H9 (cell line): ENCODE data around the gene BLVRB. TPM values are rescaled to one million over a fixed set of nuclear protein-coding genes. Genes with fewer than 3 reads are reported as not detected.

Experiments
- DNase-seq: peaks from one replicate; pipeline ENCODE4 v3.0.0-alpha.2; 2017
- H2AFZ ChIP-seq: one replicate; pipeline ENCODE4 v1.6.1; 2013; ENCODE audit warnings: mild to moderate bottlenecking, low read length, control low read depth, moderate library complexity
- H2AK5ac ChIP-seq: 2 replicates; pipeline ENCODE4 v1.6.1; 2013; ENCODE audit warnings: low read length, control low read depth, mixed read lengths; ENCODE audit not compliant: insufficient read length
- H2BK120ac ChIP-seq: one replicate; pipeline ENCODE4 v1.6.1; 2013; ENCODE audit warnings: low read depth, mild to moderate bottlenecking, low read length, control low read depth, inconsistent platforms; ENCODE audit not compliant: poor library complexity, severe bottlenecking
- H2BK12ac ChIP-seq: 2 replicates; pipeline ENCODE4 v1.6.1; 2013; ENCODE audit warnings: low read length, control low read depth, mixed read lengths, low read depth; ENCODE audit not compliant: insufficient read length
- H2BK15ac ChIP-seq: 2 replicates; pipeline ENCODE4 v1.6.1; 2013; ENCODE audit warnings: low read depth, low read length, control low read depth
- H2BK20ac ChIP-seq: one replicate; pipeline ENCODE4 v1.6.1; 2013; ENCODE audit warnings: low read depth, mild to moderate bottlenecking, low read length, control low read depth, inconsistent platforms; ENCODE audit not compliant: poor library complexity, severe bottlenecking
- H2BK5ac ChIP-seq: 2 replicates; pipeline ENCODE4 v1.6.1; 2013; ENCODE audit warnings: low read length, control low read depth, mixed read lengths; ENCODE audit not compliant: insufficient read length
- H3K14ac ChIP-seq: 2 replicates; pipeline ENCODE4 v1.6.1; 2013; ENCODE audit warnings: low read length, control low read depth; ENCODE audit not compliant: insufficient read depth
- H3K18ac ChIP-seq: 2 replicates; pipeline ENCODE4 v1.6.1; 2013; ENCODE audit warnings: low read depth, mild to moderate bottlenecking, mixed read lengths, low read length, control low read depth; ENCODE audit not compliant: insufficient read length
- H3K23ac ChIP-seq: 2 replicates; pipeline ENCODE4 v1.6.1; 2013; ENCODE audit warnings: low read length, control low read depth, mixed read lengths, low read depth; ENCODE audit not compliant: insufficient read length
- H3K23me2 ChIP-seq: 2 replicates; pipeline ENCODE4 v1.6.1; 2013; ENCODE audit warnings: low read depth, mild to moderate bottlenecking, mixed read lengths, low read length, control low read depth; ENCODE audit not compliant: insufficient read length, poor library complexity, severe bottlenecking
- H3K27ac ChIP-seq: 2 replicates; pipeline ENCODE4 v1.5.1; 2013; ENCODE audit warnings: low read length, control low read depth, mixed read lengths, low read depth; ENCODE audit not compliant: insufficient read length
- H3K27me3 ChIP-seq: 2 replicates; pipeline ENCODE4 v1.6.1; 2013; ENCODE audit warnings: low read length, control low read depth, inconsistent platforms; ENCODE audit not compliant: insufficient read depth
- H3K4ac ChIP-seq: 2 replicates; pipeline ENCODE4 v1.6.1; 2013; ENCODE audit warnings: low read depth, mild to moderate bottlenecking, control low read depth, inconsistent platforms, low read length, moderate library complexity
- H3K4me1 ChIP-seq: 2 replicates; pipeline ENCODE4 v1.6.1; 2013; ENCODE audit warnings: low read length, control low read depth, inconsistent platforms; ENCODE audit not compliant: insufficient read depth
- H3K4me2 ChIP-seq: 2 replicates; pipeline ENCODE4 v1.6.1; 2013; ENCODE audit warnings: low read length, control low read depth, mixed read lengths; ENCODE audit not compliant: insufficient read length, insufficient read depth
- H3K56ac ChIP-seq: 2 replicates; pipeline ENCODE4 v1.6.1; 2013; ENCODE audit warnings: low read depth, mild to moderate bottlenecking, mixed read lengths, low read length, control low read depth; ENCODE audit not compliant: insufficient read length
- H3K79me1 ChIP-seq: 2 replicates; pipeline ENCODE4 v1.6.1; 2013; ENCODE audit warnings: low read depth, mild to moderate bottlenecking, moderate library complexity, low read length, control low read depth, inconsistent platforms; ENCODE audit not compliant: insufficient read depth, poor library complexity, severe bottlenecking
- H3K79me2 ChIP-seq: 2 replicates; pipeline ENCODE4 v1.6.1; 2013; ENCODE audit warnings: low read length, control low read depth, inconsistent platforms; ENCODE audit not compliant: insufficient read depth
- H3K9ac ChIP-seq: 2 replicates; pipeline ENCODE4 v1.6.1; 2013; ENCODE audit warnings: low read length, control low read depth, mixed read lengths; ENCODE audit not compliant: insufficient read length; ENCODE audit errors: extremely low read depth
- H3K9me3 ChIP-seq: one replicate; pipeline ENCODE4 v1.6.1; 2013; ENCODE audit warnings: low read depth, low read length, inconsistent platforms; ENCODE audit not compliant: control insufficient read depth
- H3T11ph ChIP-seq: one replicate; pipeline ENCODE4 v1.6.1; 2013; ENCODE audit warnings: mild to moderate bottlenecking, low read length, control low read depth, inconsistent platforms
- H4K20me1 ChIP-seq: one replicate; pipeline ENCODE4 v1.6.1; 2013; ENCODE audit not compliant: control insufficient read depth, insufficient read length, insufficient read depth
- H4K5ac ChIP-seq: 2 replicates; pipeline ENCODE4 v1.6.1; 2013; ENCODE audit warnings: low read depth, mild to moderate bottlenecking, mixed read lengths, low read length, control low read depth; ENCODE audit not compliant: insufficient read length
- H4K8ac ChIP-seq: replicated peaks from 2 replicates; pipeline ENCODE4 v1.6.1; 2013; ENCODE audit warnings: low read length, control low read depth, mixed read lengths, low read depth; ENCODE audit not compliant: insufficient read length
- H4K91ac ChIP-seq: 2 replicates; pipeline ENCODE4 v1.6.1; 2013; ENCODE audit warnings: low read depth, mild to moderate bottlenecking, moderate library complexity, mixed read lengths, low read length, control low read depth; ENCODE audit not compliant: insufficient read length
- H3K27ac Mint-ChIP-seq, 3 experiments: 2 replicates in 2 of 3; 3 replicates in 1 of 3; pipeline ENCODE4 v1.8.0; 2020 to 2021; ENCODE audit warnings: mixed read lengths in 3 of 3, mild to moderate bottlenecking in 1 of 3, moderate library complexity in 1 of 3
- H3K27me3 Mint-ChIP-seq: 2 replicates; pipeline ENCODE4 v1.8.0; 2021; ENCODE audit warnings: low read depth, mild to moderate bottlenecking, moderate library complexity, mixed read lengths
- H3K36me3 Mint-ChIP-seq, 3 experiments: 2 replicates in 2 of 3; 3 replicates in 1 of 3; pipeline ENCODE4 v1.8.0; 2020 to 2021; ENCODE audit warnings: low read depth in 3 of 3, mixed read lengths in 3 of 3; ENCODE audit not compliant: insufficient read depth in 1 of 3
- H3K4me1 Mint-ChIP-seq, 2 experiments: 2 replicates each; pipeline ENCODE4 v1.8.0; 2020; ENCODE audit warnings: mixed read lengths in 2 of 2
- H3K4me3 Mint-ChIP-seq, 2 experiments: 2 replicates in 1 of 2; 3 replicates in 1 of 2; pipeline ENCODE4 v1.8.0; 2020 to 2021; ENCODE audit warnings: mild to moderate bottlenecking in 2 of 2, mixed read lengths in 2 of 2, moderate library complexity in 1 of 2
- H3K9me3 Mint-ChIP-seq, 2 experiments: 2 replicates in 1 of 2; 3 replicates in 1 of 2; pipeline ENCODE4 v1.8.0; 2020; ENCODE audit warnings: mild to moderate bottlenecking in 2 of 2, mixed read lengths in 2 of 2, moderate library complexity in 1 of 2
- WGBS: extraction: QIAGEN DNeasy Blood & Tissue Kit; methylation state at CpG from one replicate; pipeline ENCODE4 v1.1.7; 2013; ENCODE audit warnings: missing lambda C conversion rate, low lambda C conversion rate, mixed read lengths; ENCODE audit not compliant: insufficient read length; ENCODE audit errors: extremely low coverage; 5-methylcytosine and 5-hydroxymethylcytosine counted together
- total RNA-seq: library from RNA; stranded (reverse); gene quantifications from 2 replicates; pipeline ENCODE4 v1.2.1, GENCODE V29; 2021
- TF ChIP-seq, protein P1 (sequence below): fragments of 200-600 bp; sonication (generic); conservative IDR thresholded peaks from 3 replicates; pipeline ENCODE4 v1.8.0; 2021; ENCODE audit warnings: antibody characterized with exemption, mild to moderate bottlenecking

The BLVRB gene
- total RNA-seq, 1 experiment from 2014 or later = 27.9 TPM

DNA sequence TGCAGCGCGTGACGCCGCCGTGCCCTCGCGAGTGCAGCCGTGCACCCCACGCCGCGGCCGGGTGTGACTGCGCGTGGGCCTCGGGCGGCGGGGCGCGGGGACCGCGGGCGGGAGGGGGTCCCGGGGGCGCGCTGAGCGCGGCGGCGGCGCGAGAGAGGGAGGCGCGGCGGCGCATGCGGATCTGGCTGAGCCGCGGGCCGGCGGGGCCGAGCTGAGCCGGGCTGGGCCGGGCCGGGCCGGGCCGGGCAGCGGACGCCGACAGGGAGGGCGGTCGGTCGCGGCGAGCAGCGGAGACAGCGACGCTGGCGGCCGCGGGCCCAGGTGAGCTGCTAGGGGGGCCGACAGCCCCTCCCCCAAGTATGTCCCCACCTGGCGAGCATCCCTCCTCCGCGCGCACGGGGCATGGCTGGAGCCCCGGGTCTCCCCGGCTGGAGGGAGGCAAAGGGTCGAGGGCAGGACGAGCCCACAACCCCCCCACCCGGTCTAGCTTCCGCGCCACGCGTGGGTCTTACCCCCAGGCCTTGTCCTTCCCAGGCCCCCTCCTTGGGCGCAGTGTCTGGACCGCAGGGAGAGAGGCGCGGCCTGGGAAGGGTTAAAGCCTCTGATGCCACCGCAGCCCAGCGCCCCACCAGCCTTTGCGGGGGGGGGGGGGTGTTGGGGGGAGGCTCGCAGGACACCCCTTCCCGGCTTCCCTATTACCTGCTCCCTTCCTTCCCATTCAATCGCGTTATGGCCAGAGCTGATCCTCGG, 1.6 kb upstream of the BLVRB start, which contains the start of gene SPTBN4:
Gene SPTBN4 (plus strand): TSS at position 17 of the 750 bp plus-strand sequence. CDS start 5,621 bp downstream, outside the sequence.
- Histone ChIP-seq H2BK120ac (no peak within 1 kb of the TSS), H2AFZ (no peak within 1 kb of the TSS), H2BK12ac (no peak within 1 kb of the TSS), H4K8ac (no peak within 1 kb of the TSS), H3T11ph (no peak within 1 kb of the TSS), H2BK15ac (no peak within 1 kb of the TSS), H3K56ac (no peak within 1 kb of the TSS), H2BK20ac (no peak within 1 kb of the TSS), H3K4me2 (peak within 1 kb of the TSS; percentile 47), H3K27me3 (peaks cover 11% of the 10 kb centered on the region; the same call in 1 of the 2 replicates), H3K4ac (no peak within 1 kb of the TSS), H3K4me1 (no peaks in the 10 kb centered on the region; the same call in 1 of the 2 replicates), H3K27ac (no peak within 1 kb of the TSS), H2AK5ac (no peak within 1 kb of the TSS), H2BK5ac (no peak within 1 kb of the TSS), H4K20me1 (no peaks in the 10 kb centered on the region), H3K23me2 (no peaks in the 10 kb centered on the region), H3K14ac (no peak within 1 kb of the TSS; the same call in 1 of the 2 replicates), H3K23ac (no peak within 1 kb of the TSS), H4K91ac (no peak within 1 kb of the TSS), H3K18ac (no peak within 1 kb of the TSS), H3K79me1 (no peaks in the 10 kb centered on the region), H4K5ac (no peak within 1 kb of the TSS), H3K9me3 (no peaks in the 10 kb centered on the region), H3K79me2 (no peaks in the 10 kb centered on the region), H3K9ac (no peak within 1 kb of the TSS)
- WGBS = no CpG with 5 or more reads among the region's 87 CpGs
- H3K4me1 Mint-ChIP-seq = peaks cover 14 to 18% of the 10 kb centered on the region in 2 experiments
- DNase-seq = peak; percentile 32
- TF ChIP-seq, protein P1, sequence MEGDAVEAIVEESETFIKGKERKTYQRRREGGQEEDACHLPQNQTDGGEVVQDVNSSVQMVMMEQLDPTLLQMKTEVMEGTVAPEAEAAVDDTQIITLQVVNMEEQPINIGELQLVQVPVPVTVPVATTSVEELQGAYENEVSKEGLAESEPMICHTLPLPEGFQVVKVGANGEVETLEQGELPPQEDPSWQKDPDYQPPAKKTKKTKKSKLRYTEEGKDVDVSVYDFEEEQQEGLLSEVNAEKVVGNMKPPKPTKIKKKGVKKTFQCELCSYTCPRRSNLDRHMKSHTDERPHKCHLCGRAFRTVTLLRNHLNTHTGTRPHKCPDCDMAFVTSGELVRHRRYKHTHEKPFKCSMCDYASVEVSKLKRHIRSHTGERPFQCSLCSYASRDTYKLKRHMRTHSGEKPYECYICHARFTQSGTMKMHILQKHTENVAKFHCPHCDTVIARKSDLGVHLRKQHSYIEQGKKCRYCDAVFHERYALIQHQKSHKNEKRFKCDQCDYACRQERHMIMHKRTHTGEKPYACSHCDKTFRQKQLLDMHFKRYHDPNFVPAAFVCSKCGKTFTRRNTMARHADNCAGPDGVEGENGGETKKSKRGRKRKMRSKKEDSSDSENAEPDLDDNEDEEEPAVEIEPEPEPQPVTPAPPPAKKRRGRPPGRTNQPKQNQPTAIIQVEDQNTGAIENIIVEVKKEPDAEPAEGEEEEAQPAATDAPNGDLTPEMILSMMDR = no peak
- peaks cover 0 to 5% of the 10 kb centered on the region in 2 experiments; a peak in 2 of 5 replicates for H3K9me3 Mint-ChIP-seq
- peak within 1 kb of the TSS; percentile 59 to 83 for H3K4me3 Mint-ChIP-seq
- H3K36me3 Mint-ChIP-seq = 0 out of 7 replicates have a peak, but pooled peaks cover 0 to 4% (median 0%) of the 10 kb centered on the region in 3 experiments
- H3K27ac Mint-ChIP-seq = no peak within 1 kb of the TSS
- H3K27me3 Mint-ChIP-seq = peaks cover 45% of the 10 kb centered on the region
